D721Med (cell line): ENCODE results near the gene UBL4A.
A peak's percentile ranks its signal among the peaks of the same experiment; 100 is the strongest.

Experiments
- DNase-seq: peaks from one replicate; pipeline ENCODE4 v3.0.0; 2011; ENCODE audit warnings: low spot score; ENCODE audit not compliant: insufficient read length
- FAIRE-seq: peaks from 2 replicates; lab custom pipeline; 2011; peaks lifted over from hg19 to GRCh38; lab: Jason Lieb, UNC
- CTCF ChIP-seq: IDR thresholded peaks from 2 replicates; pipeline ENCODE4 v1.5.1; 2012; ENCODE audit warnings: mild to moderate bottlenecking, control low read depth; ENCODE audit not compliant: insufficient read depth; ENCODE audit errors: missing control alignments

Gene UBL4A

GRCh38 chrX:154515966-154516655, 29.7 kb upstream of the UBL4A start, which contains the start of gene FAM3A:
TSS of gene FAM3A (minus strand) at chrX:154516232. CDS start at chrX:154515772, 460 bp downstream.
- TF ChIP-seq CTCF, result no peak
- peak; percentile 38 for DNase-seq
- no peak for FAIRE-seq

GRCh38 chrX:154515090-154515965, 28.9 kb upstream of the UBL4A start:
- DNase-seq (no peak), FAIRE-seq (no peak)
- no peak for TF ChIP-seq CTCF

- TF ChIP-seq CTCF, result no peak
- FAIRE-seq, result no peak
- DNase-seq, result no peak
These were observed 27.3 kb upstream of the UBL4A start for GRCh38 chrX:154513716-154514115.

GRCh38 chrX:154512879-154513553, 26.6 kb upstream of the UBL4A start:
- no peak for FAIRE-seq
- no peak for TF ChIP-seq CTCF

GRCh38 chrX:154511761-154512160, 25.3 kb upstream of the UBL4A start:
- no peak for FAIRE-seq
- no peak for DNase-seq
- TF ChIP-seq CTCF, result no peak

More at GRCh38 chrX:154512879-154513553, 26.6 kb upstream of the UBL4A start:
- no peak for DNase-seq

- no peak for TF ChIP-seq CTCF
- no peak for DNase-seq
- no peak for FAIRE-seq
These were observed 23.0 kb upstream of the UBL4A start for GRCh38 chrX:154509455-154509854.
